ENCODE measurements around the gene MERTK. TPM values are rescaled to one million over a fixed set of nuclear protein-coding genes. Genes with fewer than 3 reads are reported as not detected.

MERTK gene
- total and polyA plus RNA-seq, 2 of the 13 experiments (the other 11 are each of a cell fraction or from before 2014, with no cell fraction given): 37.3 to 44.7 TPM

DNA sequence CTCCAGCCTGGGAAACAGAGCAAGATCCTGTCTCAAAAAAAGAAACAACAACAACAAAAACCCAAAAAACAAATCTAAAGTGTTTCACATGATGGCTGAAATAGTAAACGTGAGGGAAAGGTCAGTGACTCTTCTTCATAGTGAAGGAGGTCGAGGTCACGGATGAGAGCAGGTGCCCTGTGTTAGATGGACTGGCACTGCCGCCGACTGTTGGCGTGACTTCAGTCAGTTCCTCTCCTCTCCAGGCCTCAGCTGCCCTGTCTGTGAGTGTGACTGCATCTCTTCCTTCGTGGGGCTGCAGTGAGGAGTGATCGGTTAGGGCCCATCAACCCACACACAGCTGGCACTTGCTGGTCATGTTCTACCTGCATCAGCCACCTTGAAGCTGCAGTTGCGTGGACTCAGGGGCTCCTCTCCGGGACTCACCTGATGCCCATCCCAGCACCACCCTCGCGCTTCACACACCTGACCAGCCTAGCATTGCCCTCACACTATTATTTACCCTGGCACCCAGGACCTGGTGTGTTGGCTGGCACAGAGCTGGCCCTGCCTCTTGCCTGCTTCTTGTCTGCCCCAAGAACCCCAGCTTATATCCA is 126.6 kb downstream of the MERTK start:
- intact Hi-C loops (cut with micrococcal nuclease; ENCODE audit: unreplicated experiment): no loop called here
- POLR2A ChIA-PET: no interaction called here

DNA sequence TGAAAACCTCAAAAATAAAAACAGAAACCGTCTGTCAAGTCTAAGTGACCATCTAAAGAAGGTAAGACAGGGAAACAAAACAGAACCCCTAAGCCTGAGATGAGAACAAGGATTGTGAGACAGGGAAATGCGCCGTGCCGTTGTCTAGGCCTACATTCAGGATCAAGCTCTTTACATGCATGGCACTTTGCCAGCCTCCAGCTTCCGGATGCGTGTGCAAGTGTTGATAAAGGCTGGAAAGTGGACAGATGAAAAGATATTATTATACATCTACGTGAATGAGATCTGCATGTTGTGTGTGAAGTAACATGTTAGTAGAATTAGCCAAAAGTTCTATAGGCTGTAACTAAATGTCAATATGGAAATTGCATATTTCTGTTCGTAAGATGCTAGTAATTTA is 128.1 kb downstream of the MERTK start:
- no peaks in the 10 kb centered on the region for H3K79me2 ChIP-seq (ENCODE audit: insufficient read depth, low read length)
- H4K20me1 ChIP-seq (ENCODE audit: insufficient read depth, low read length): no peaks in the 10 kb centered on the region
- no peak overlapping the region for H3K4me3 ChIP-seq (replicated peaks in 1 of 3; ENCODE audit: insufficient read depth in 1 of 3, low read depth in 2 of 3, low read length in 3 of 3)
- POLR2A ChIA-PET: no interaction called here
- FAIRE-seq (no peak), ATAC-seq (no peak), DNase-seq (ENCODE audit: low spot score) (no peak)
- CTCF ChIA-PET (ENCODE audit: low intra/inter-chr PET ratio, low total read pairs): no interaction called here
- in situ Hi-C loops (cut with HindIII; ENCODE audit: extremely low pct_ligation_motif_present, low pct_unique_long_range_greater_than_20kb) (no loop called here), intact Hi-C loops (cut with micrococcal nuclease; ENCODE audit: unreplicated experiment) (no loop called here)
- WGBS (ENCODE audit: low lambda C conversion rate): 97% methylated on average over 8 of the region's 8 CpGs
- TF ChIP-seq MTA1 (CRISPR knock-in tag; IDR thresholded peaks at IDR 0.05; ENCODE audit: borderline replicate concordance): no peak
- TF ChIP-seq, protein P1, sequence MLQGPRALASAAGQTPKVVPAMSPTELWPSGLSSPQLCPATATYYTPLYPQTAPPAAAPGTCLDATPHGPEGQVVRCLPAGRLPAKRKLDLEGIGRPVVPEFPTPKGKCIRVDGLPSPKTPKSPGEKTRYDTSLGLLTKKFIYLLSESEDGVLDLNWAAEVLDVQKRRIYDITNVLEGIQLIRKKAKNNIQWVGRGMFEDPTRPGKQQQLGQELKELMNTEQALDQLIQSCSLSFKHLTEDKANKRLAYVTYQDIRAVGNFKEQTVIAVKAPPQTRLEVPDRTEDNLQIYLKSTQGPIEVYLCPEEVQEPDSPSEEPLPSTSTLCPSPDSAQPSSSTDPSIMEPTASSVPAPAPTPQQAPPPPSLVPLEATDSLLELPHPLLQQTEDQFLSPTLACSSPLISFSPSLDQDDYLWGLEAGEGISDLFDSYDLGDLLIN (CRISPR knock-in tag; IDR thresholded peaks at IDR 0.05; ENCODE audit: borderline replicate concordance): no peak
- TF ChIP-seq ZNF773 (CRISPR knock-in tag; IDR thresholded peaks at IDR 0.05; ENCODE audit: borderline replicate concordance): no peak
- TF ChIP-seq RBM22 (optimal IDR thresholded peaks at IDR 0.05; ENCODE audit: low read length): peak; percentile 90
- TF ChIP-seq TSC22D2 (CRISPR knock-in tag; IDR thresholded peaks at IDR 0.05; ENCODE audit: borderline replicate concordance): no peak
- no peak for TF ChIP-seq ZNF720 (CRISPR knock-in tag; IDR thresholded peaks at IDR 0.05)
- H3K27me3 ChIP-seq (ENCODE audit: control insufficient read depth in 1 of 2, insufficient read depth in 2 of 2, low read length in 2 of 2): no peaks in the 10 kb centered on the region
- no peaks in the 10 kb centered on the region for H3K9me3 ChIP-seq (ENCODE audit: low read length)
- H3K27ac ChIP-seq (ENCODE audit: extremely low read length, insufficient read depth, low read length): no peak overlapping the region
- H3K9ac ChIP-seq (ENCODE audit: insufficient read depth, low read depth, low read length): no peak overlapping the region
- H2AFZ ChIP-seq (ENCODE audit: low read length): no peak overlapping the region
- peaks cover 26 to 42% of the 10 kb centered on the region in 2 experiments for H3K36me3 ChIP-seq (replicated peaks in 1 of 2; ENCODE audit: control insufficient read depth in 1 of 2, insufficient read depth in 2 of 2, low read length in 2 of 2)
- peaks cover 2% of the 10 kb centered on the region for H3K4me1 ChIP-seq (ENCODE audit: insufficient read depth, low read length)
- BruUV-seq (replicated peaks): no TSS peak
- H3K4me2 ChIP-seq (ENCODE audit: low read depth, low read length): no peak overlapping the region

More for the DNA sequence above, 126.6 kb downstream of the MERTK start:
- H2AFZ ChIP-seq (ENCODE audit: low read length): no peak overlapping the region
- ATAC-seq (no peak), FAIRE-seq (no peak), DNase-seq (ENCODE audit: low spot score) (no peak)
- H3K27ac ChIP-seq (ENCODE audit: extremely low read length, insufficient read depth, low read length): no peak overlapping the region
- H3K9me3 ChIP-seq (ENCODE audit: low read length): no peaks in the 10 kb centered on the region
- CTCF ChIA-PET (ENCODE audit: low intra/inter-chr PET ratio, low total read pairs): no interaction called here
- peaks cover 2% of the 10 kb centered on the region for H3K4me1 ChIP-seq (ENCODE audit: insufficient read depth, low read length)
- no peak overlapping the region for H3K4me2 ChIP-seq (ENCODE audit: low read depth, low read length)
- BruUV-seq (replicated peaks): no TSS peak
- no peaks in the 10 kb centered on the region for H4K20me1 ChIP-seq (ENCODE audit: insufficient read depth, low read length)
- no peaks in the 10 kb centered on the region for H3K27me3 ChIP-seq (ENCODE audit: control insufficient read depth in 1 of 2, insufficient read depth in 2 of 2, low read length in 2 of 2)
- TF ChIP-seq ZNF138 (CRISPR knock-in tag; IDR thresholded peaks at IDR 0.05; ENCODE audit: low read depth) (no peak), AGO2 (optimal IDR thresholded peaks at IDR 0.05; ENCODE audit: low read depth, low read length) (peak; percentile 52), PAF1 (CRISPR knock-in tag; IDR thresholded peaks at IDR 0.05) (no peak)
- no peak overlapping the region for H3K4me3 ChIP-seq (replicated peaks in 1 of 3; ENCODE audit: insufficient read depth in 1 of 3, low read depth in 2 of 3, low read length in 3 of 3)
- in situ Hi-C loops (cut with HindIII; ENCODE audit: extremely low pct_ligation_motif_present, low pct_unique_long_range_greater_than_20kb): no loop called here
- WGBS (ENCODE audit: low lambda C conversion rate): 97% methylated on average over 12 of the region's 12 CpGs
- H3K79me2 ChIP-seq (ENCODE audit: insufficient read depth, low read length): no peaks in the 10 kb centered on the region
- peaks cover 32 to 53% of the 10 kb centered on the region in 2 experiments for H3K36me3 ChIP-seq (replicated peaks in 1 of 2; ENCODE audit: control insufficient read depth in 1 of 2, insufficient read depth in 2 of 2, low read length in 2 of 2)
- no peak overlapping the region for H3K9ac ChIP-seq (ENCODE audit: insufficient read depth, low read depth, low read length)
